ENCODE results near the gene DRC3. TPM values are rescaled to one million over a fixed set of nuclear protein-coding genes. Genes with fewer than 3 reads are reported as not detected.

DRC3 gene
- total RNA-seq, 1 experiment from 2014 or later, result 1.0 TPM

DNA sequence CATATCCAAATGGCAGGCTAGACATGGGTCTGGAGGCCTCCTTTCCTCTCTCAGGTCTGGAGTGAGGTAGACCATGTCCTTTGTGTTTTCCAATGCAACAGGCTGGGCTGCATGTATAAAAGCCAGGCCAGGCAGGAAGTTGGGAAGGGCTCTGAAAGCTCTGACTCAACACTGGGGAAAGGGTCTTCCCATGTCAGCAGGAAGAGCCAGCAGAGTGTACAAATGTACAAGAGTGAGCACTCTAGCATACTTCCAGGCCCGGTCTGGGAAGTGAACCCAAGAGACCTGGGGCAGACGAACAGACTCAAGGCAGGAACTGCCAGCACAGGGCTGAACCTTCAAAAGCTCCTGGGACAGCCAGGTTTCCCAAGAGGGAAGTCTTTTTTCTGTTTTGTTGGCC is 59.3 kb downstream of the DRC3 start:
- no peak for DNase-seq (ENCODE audit: low spot score)
- ChIA-PET POLR2A (ENCODE audit: low non-redundant PET) (no interaction called here), CTCF (no interaction called here)
- Histone ChIP-seq H3K27me3 (replicated peaks; ENCODE audit: insufficient read depth, low read depth, low read length, poor library complexity) (no peaks in the 10 kb centered on the region), H3K36me3 (ENCODE audit: insufficient read depth, low read length, poor library complexity, severe bottlenecking) (no peaks in the 10 kb centered on the region), H3K4me1 (ENCODE audit: insufficient read depth, low read length, poor library complexity, severe bottlenecking) (peaks cover 11% of the 10 kb centered on the region), H3K27ac (ENCODE audit: low read depth, low read length, poor library complexity, severe bottlenecking) (no peak overlapping the region), H3K4me3 (ENCODE audit: low read depth, low read length, poor library complexity, severe bottlenecking) (no peak overlapping the region), H3K9me3 (ENCODE audit: low read depth, low read length, poor library complexity, severe bottlenecking) (no peaks in the 10 kb centered on the region)
- intact Hi-C loops (cut with micrococcal nuclease; ENCODE audit: unreplicated experiment), result loop anchor here (2.0 to 10.0 kb wide), 4 partner anchors 155 to 537 kb away; partner anchors contain the start of gene RASD1
- TF ChIP-seq, protein P1, sequence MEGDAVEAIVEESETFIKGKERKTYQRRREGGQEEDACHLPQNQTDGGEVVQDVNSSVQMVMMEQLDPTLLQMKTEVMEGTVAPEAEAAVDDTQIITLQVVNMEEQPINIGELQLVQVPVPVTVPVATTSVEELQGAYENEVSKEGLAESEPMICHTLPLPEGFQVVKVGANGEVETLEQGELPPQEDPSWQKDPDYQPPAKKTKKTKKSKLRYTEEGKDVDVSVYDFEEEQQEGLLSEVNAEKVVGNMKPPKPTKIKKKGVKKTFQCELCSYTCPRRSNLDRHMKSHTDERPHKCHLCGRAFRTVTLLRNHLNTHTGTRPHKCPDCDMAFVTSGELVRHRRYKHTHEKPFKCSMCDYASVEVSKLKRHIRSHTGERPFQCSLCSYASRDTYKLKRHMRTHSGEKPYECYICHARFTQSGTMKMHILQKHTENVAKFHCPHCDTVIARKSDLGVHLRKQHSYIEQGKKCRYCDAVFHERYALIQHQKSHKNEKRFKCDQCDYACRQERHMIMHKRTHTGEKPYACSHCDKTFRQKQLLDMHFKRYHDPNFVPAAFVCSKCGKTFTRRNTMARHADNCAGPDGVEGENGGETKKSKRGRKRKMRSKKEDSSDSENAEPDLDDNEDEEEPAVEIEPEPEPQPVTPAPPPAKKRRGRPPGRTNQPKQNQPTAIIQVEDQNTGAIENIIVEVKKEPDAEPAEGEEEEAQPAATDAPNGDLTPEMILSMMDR (conservative IDR thresholded peaks at IDR 0.05; ENCODE audit: low read depth, low read length), result no peak
- TF ChIP-seq EZH2 (IDR thresholded peaks at IDR 0.05; ENCODE audit: borderline replicate concordance, low read depth, low read length, poor library complexity, severe bottlenecking), result no peak
- BruUV-seq (replicated peaks), result no TSS peak

DNA sequence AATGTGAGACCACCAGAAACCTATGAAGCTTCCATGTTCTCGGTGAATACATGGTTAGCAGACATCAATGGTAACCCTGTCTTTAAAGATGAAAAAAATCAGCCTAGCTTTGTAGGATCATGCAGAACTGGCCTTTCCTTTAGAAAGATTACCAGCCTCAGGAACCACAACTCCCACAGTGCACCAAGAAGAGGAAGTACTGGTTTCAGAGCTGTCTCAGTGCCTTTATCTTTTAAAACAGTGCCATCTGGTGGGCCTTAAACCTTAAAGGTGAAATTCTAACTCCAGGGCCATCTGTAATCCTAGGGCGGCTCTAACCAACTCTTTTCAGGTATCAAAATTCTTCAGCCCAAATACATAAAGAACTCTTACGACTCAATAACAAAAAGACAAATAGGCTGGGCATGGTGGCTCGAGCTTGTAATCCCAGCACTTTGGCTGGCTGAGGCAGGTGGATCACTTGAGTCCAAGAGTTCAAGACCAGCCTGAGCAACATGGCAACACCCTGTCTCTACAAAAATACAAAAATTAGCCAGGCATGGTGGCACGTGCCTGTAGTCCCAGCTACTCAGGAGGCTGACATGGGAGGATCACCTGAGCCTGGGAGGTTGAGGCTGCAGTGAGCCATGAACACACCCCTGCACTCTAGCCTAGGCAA is 60.9 kb downstream of the DRC3 start:
- no peaks in the 10 kb centered on the region for H3K27me3 ChIP-seq (replicated peaks; ENCODE audit: insufficient read depth, low read depth, low read length, poor library complexity)
- BruUV-seq (replicated peaks), result no TSS peak
- no peak overlapping the region for H3K4me3 ChIP-seq (ENCODE audit: low read depth, low read length, poor library complexity, severe bottlenecking)
- intact Hi-C loops (cut with micrococcal nuclease; ENCODE audit: unreplicated experiment), result loop anchor here (2.0 to 10.0 kb wide), 4 partner anchors 156 to 539 kb away; partner anchors contain the start of gene RASD1
- POLR2A ChIA-PET (ENCODE audit: low non-redundant PET), result no interaction called here
- H3K4me1 ChIP-seq (ENCODE audit: insufficient read depth, low read length, poor library complexity, severe bottlenecking), result peaks cover 9% of the 10 kb centered on the region
- CTCF ChIA-PET, result interaction anchor here (0.7 to 1.3 kb wide), 6 partner anchors 13 to 173 kb away, joined by 3 to 5 read pairs (median 4); no protein-coding TSS in a partner anchor
- H3K27ac ChIP-seq (ENCODE audit: low read depth, low read length, poor library complexity, severe bottlenecking), result no peak overlapping the region
- H3K36me3 ChIP-seq (ENCODE audit: insufficient read depth, low read length, poor library complexity, severe bottlenecking), result no peaks in the 10 kb centered on the region
- TF ChIP-seq, protein P1 (conservative IDR thresholded peaks at IDR 0.05; ENCODE audit: low read depth, low read length), result peak; percentile 70
- no peak for TF ChIP-seq EZH2 (IDR thresholded peaks at IDR 0.05; ENCODE audit: borderline replicate concordance, low read depth, low read length, poor library complexity, severe bottlenecking)
- no peaks in the 10 kb centered on the region for H3K9me3 ChIP-seq (ENCODE audit: low read depth, low read length, poor library complexity, severe bottlenecking)
- DNase-seq (ENCODE audit: low spot score), result peak; percentile 91

DNA sequence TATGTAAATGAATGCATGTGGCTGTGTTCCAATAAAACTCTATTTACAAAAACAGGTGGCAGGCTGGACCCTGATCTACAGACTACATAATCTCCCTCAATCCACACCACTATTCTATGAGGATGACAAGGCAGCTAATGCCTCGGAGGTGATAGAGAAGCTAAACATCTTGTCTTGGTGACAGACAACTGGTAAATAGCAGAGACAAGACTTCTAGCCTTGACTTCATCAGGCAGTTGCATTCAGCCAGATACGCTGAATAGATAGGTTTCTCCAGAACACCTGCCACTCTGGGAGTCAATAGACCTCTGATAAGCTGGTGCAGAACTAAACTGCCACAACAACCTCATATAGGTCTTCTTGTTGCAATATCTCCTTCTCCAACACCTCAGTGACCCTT is 63.0 kb downstream of the DRC3 start:
- H3K9me3 ChIP-seq (ENCODE audit: low read depth, low read length, poor library complexity, severe bottlenecking), result no peaks in the 10 kb centered on the region
- BruUV-seq (replicated peaks), result no TSS peak
- H3K27ac ChIP-seq (ENCODE audit: low read depth, low read length, poor library complexity, severe bottlenecking), result no peak overlapping the region
- no peaks in the 10 kb centered on the region for H3K4me1 ChIP-seq (ENCODE audit: insufficient read depth, low read length, poor library complexity, severe bottlenecking)
- H3K4me3 ChIP-seq (ENCODE audit: low read depth, low read length, poor library complexity, severe bottlenecking), result no peak overlapping the region
- intact Hi-C loops (cut with micrococcal nuclease; ENCODE audit: unreplicated experiment), result loop anchor here (5.0 to 10.0 kb wide), 2 partner anchors 541 to 678 kb away; partner anchors contain the start of gene RASD1
- TF ChIP-seq, protein P1 (conservative IDR thresholded peaks at IDR 0.05; ENCODE audit: low read depth, low read length), result no peak
- no peak for TF ChIP-seq EZH2 (IDR thresholded peaks at IDR 0.05; ENCODE audit: borderline replicate concordance, low read depth, low read length, poor library complexity, severe bottlenecking)
- CTCF ChIA-PET, result interaction anchor here (0.7 kb wide), 1 partner anchor 444 kb away, joined by 3 read pairs; the partner anchor contains the start of gene PEMT
- no peaks in the 10 kb centered on the region for H3K27me3 ChIP-seq (replicated peaks; ENCODE audit: insufficient read depth, low read depth, low read length, poor library complexity)
- no peak for DNase-seq (ENCODE audit: low spot score)
- POLR2A ChIA-PET (ENCODE audit: low non-redundant PET), result no interaction called here
- no peaks in the 10 kb centered on the region for H3K36me3 ChIP-seq (ENCODE audit: insufficient read depth, low read length, poor library complexity, severe bottlenecking)
